Left ventricle myocardium superior (tissue), 1 donor: Measurements from ENCODE around the gene SMAD4. TPM values are rescaled to one million over a fixed set of nuclear protein-coding genes. Genes with fewer than 3 reads are reported as not detected.
A peak's percentile ranks its signal among the peaks of the same experiment; 100 is the strongest.

Source experiments
- ATAC-seq: fragments of 200-7000 bp; cut with Tn5 transposase; one replicate; pipeline ENCODE4 v1.9.1; 2020; ENCODE audit warnings: mild to moderate bottlenecking, moderate library complexity
- DNase-seq: peaks from one replicate; pipeline ENCODE4 v3.0.0-alpha.2; 2020
- intact Hi-C: fragments of 100-400 bp; cut with micrococcal nuclease; formaldehyde crosslinking; loops from one replicate; pipeline ENCODE4 v1.11.0; 2022
- total RNA-seq: library from RNA; stranded (reverse); fragmentation: NEBNext Ultra II Directional; extraction: Animal tissue kit (Norgen Biotek cat#: 25700); gene quantifications from one replicate; pipeline ENCODE4 v1.2.1, GENCODE V29; 2021
- donor health status: DM: no; HTN: yes; CAD: no; lungs with severe emphysema.

The SMAD4 gene
- total RNA-seq, 1 donor from 2014 or later, result 94.0 TPM

DNA sequence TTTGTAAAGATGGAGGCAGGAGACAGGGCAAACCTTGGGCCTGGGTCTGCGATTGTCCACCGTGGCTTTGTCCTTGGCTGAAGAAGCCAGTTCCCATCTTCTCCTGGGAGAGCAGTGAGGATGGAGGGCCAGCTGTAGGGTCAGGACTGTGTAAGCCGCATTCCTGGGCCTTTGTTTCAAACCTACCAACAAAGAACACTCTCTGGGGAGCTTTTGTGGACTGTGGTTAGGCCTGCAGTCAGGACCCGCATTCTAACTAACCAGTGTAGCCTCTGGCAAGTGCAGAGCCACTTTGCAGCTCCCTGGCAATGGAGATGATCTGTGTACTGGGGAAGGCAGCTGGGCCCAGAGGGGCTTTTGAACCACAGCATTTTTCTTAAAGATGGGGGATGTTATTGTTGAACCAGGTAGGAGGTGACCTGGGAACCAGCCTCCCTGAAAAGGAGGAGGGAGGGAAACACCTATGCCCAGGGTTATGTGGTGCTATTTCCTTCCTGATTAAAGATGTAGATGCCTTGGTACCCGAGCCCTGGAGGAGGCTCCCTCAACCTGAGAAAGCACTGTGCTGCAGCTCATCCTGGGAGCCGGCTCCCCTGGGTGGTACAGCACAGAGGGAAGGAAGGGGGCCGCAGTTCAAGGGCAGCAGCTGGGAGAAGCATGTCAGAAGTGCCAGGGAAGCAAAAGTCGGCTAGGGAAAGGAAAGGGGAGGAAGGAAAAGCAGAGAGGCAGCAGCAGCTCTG is 12.7 kb upstream of the SMAD4 start:
- DNase-seq (no peak), ATAC-seq (no peak)
- intact Hi-C loops, result no loop called here

DNA sequence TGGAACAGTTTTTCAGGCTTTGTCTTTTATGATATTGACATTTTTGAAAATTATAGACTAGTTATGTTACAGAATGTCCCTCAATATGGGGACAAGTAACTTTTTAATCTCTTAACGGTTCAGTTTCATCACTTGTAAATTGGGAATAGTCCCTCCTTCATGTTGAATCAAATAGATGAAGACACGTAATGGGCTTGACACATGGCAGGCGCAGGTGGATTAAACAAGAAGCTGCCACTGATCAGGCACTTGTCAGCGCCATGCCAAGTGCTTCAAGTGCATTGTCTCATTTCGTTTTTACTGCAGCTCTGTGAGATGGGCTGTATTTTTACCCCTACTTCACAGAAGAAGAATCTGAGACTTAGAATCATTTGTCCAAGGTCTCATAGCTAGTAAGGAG is 9.5 kb upstream of the SMAD4 start:
- intact Hi-C loops, result loop anchor here (10.0 kb wide), 1 partner anchor 46 kb away; no protein-coding TSS in a partner anchor
- peak; percentile 45 for ATAC-seq

DNA sequence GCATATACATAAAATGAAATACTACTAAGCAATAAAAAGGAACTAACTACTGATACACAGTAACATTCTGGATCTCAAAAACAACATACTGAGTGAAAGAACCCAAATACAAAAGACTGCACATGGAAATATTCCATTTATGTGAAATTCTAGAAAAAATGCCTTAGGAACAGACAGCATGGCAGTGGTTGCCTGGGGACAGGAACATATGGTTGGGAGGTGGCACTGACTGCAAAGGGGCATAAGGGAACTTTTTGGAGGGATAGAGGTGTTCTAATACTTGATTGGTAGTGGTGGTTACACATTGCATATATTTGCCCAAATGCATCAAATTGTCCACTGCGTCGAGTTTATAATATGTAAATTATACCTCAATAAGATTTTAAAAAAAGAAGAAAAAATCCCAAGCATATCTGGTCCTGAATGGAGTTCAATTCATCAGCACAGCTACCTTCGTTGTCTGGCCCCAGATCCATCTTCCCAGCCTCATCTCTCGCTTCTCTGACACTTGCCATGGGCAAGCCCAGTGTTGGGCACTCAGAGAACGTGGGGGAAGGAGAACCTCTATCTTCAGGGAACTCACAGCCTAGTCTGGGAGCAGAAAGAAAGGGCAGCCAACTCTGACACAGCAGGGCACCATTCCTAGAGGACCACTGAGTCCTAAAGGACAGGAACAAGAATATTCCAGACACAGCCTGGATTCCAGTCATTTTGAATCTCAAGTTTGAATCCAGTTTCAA is 8.6 kb upstream of the SMAD4 start:
- no peak for ATAC-seq
- DNase-seq, result no peak
- intact Hi-C loops, result loop anchor here (10.0 kb wide), 1 partner anchor 47 kb away; no protein-coding TSS in a partner anchor

More for the DNA sequence above, 9.5 kb upstream of the SMAD4 start:
- no peak for DNase-seq

DNA sequence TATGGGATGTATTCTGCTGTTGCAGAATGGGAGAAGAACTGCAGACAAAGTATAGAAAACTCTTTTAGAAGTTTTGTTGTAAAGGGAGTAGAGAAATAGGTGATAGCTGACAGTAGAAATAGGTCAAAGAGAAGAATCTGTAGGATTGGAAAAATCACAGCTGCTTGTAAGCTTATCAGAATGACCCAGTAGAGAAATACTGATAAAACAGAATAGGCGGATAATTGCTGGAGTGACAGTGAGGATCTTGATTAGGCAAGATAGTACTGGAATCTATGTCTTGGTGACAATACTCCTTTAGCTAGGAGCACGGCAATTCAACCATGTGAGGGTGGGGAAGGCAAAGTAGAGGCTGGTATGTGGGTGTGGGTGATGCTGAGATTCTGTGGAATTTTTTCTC is 4.5 kb upstream of the SMAD4 start:
- DNase-seq (no peak), ATAC-seq (no peak)
- intact Hi-C loops, result loop anchor here (10.0 kb wide), 1 partner anchor 51 kb away; no protein-coding TSS in a partner anchor

DNA sequence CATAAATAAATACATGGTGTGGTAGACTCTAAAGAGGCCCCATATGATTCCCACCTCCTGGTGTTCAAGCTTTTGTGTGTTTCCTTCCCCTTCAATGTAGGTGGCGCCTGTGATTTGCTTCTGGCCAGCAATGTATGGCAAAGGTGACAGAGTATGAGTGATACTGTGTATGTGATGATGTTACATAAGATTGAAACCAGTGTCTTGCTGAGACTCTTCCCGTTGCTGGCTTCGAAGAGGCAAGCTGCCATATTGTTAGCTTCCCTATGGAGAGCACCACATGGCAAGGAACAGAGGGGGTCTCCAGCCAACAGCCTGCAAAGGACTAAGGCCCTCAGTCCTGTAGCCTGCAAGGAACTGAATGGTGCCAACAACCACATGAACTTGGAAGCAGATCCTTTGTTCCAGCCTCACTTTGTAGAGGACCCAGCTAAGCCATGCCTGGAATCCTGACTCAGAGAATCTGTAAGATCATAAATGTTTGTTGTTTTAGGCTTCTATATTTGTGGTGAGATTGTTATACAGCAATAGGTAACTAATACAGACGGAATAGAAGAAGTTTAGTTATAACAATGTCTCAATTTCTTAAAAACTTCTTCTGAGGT is 1.7 kb upstream of the SMAD4 start:
- ATAC-seq (no peak), DNase-seq (no peak)
- intact Hi-C loops, result loop anchor here (10.0 kb wide), 1 partner anchor 54 kb away; no protein-coding TSS in a partner anchor

DNA sequence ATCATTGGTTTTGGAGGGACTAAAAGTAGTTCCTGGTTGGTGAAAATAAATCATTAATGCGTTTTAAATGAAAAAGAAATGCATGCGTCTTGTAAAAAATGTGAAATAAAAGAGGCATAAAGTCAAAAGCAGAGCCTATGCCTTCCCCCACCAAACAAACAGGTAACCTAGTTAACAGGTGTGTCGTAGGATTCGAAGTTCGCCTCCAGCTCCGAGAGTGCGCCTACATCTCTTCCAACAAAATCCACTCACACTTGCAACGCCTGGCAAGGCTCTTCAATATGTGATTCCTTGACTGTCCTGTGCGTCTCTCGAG is 677 bp upstream of the SMAD4 start:
- DNase-seq (no peak), ATAC-seq (peak; percentile 46)
- intact Hi-C loops, result loop anchor here (10.0 kb wide), 1 partner anchor 55 kb away; no protein-coding TSS in a partner anchor

DNA sequence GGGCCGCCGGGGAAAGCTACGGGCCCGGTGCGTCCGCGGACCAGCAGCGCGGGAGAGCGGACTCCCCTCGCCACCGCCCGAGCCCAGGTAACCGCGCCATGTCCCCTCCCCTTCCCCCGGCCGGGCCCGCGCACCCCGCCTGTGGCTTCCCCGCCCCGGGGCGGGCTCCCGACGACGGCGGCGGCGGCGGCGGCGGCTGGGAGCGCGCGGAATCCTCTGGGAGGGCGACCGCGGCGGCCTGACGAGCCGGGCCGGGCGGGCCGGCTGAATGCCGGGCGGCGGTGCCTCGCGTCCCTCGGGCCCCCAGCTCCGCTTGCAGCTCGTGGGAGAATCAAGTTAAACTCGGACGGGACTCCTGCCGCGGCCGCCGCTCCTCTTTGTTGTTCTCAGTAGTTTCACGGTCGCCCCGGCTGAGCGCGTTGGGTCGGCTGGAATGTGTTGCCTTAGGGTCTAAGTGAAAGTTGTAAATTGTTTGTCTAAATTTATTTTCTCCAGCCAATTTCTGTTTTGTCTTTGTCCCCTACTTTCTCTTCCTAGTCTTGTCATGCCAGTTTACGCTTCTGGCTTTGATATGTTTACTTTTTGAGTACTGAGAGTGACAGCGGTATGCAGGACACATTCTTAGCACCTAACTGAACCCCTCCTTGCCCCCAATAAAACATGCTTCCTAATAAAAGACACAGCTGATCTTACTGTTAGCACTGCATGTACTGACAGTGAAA is 685 bp downstream of the SMAD4 start:
- peak; percentile 81 for ATAC-seq
- intact Hi-C loops, result no loop called here
- peak; percentile 86 for DNase-seq

DNA sequence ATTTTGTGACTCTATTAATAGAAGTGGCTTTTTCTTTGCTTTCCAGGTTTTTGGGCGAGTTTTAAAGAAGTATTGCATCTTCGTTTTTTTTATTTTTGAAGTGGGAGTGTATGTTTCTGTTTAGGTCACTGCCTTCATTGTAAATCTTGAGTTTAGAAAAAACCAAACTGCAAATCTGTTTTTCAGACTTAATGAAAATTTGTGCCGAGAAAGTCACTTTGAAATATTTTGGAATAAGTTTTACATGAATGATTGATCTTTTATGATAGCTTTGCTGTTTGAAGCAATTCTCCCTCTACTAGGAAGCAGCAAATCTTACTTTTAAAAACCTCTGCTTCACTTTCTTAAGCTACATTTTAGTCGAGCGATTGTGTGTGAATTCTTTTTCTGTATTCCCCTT is 2.2 kb downstream of the SMAD4 start:
- intact Hi-C loops, result no loop called here
- DNase-seq, result no peak
- ATAC-seq, result no peak

DNA sequence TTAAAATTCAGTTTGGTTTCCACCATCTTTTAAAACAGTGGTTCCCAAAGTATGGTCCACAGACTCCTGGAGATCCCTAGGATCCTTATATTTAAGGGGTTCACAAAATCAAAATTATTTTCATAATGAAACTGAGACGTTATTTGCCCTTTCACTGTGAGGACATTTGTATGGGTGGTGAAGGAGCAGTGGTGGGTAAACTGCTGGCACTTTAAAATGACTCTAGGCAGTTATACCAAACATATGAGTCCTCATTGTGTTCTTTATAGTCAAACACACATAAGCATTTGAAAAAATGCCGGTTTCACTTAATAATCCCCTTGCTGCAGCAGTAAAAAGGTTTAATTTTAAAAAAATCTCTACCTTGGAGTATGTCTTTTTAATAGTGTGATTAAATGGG is 7.2 kb downstream of the SMAD4 start:
- no peak for ATAC-seq
- no peak for DNase-seq
- intact Hi-C loops, result no loop called here

DNA sequence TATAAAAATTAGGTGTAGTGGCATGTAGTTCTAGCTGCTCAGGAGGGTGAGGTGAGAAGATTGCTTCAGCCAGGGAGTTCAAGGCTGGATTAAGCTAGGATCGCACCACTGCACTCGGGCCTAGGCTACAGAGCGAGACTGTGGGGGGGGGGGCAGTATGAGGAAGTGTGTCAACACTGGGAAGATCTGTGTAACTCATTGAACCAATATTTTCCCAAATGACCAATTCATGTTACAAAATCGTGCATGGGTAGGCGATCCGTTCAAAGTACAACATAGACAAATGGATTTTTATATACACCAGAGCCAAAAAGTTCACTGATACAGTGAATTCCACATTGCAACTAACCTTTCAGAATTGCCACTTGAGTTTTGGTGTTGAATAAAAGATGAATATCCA is 8.1 kb downstream of the SMAD4 start:
- intact Hi-C loops, result no loop called here
- no peak for DNase-seq
- ATAC-seq, result peak; percentile 44

DNA sequence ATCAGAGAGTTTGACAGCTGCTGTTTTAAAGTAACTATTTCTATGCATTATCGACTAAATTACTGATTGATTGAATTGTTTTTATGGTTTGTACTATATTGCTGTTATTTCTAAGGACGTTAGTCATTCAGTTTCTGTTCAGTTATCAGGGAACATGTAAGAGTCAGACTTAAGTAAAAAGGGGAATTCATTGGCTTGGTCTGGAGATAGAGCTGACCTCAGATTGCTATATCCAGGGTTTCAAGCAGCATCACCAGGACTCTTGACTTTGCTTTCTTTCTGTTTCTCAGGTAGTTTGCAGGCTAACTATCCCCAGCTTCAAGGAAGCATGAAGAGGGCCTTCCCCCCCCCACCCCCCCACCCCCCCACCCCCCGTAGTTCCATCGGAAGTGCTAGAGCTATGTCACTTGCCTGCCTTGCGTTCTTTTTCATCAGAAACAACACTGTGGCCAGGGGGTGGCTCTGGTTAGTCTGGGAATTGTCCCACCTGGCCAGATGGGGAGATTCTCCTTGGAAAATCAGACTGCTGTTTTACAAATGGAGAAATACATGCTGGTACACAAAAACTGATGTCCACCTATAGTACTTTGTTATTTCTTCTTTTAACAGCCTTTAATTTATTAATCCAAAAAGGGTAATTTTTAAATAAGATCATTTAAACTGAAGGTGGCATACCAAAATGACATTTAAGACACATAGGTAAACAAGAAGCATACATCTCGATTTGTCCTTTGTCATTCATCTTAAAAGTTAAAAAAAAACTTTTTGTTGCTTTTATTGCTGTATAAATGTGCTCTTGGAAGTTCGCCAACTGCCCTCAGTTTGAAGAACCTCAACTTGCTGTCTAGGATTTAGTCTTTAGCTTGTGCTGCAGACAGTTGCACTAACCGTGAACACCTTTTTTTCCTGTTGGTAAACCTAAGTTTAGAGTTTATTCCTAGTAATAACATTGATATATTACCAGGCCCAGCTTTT is 9.4 kb downstream of the SMAD4 start:
- ATAC-seq (peak; percentile 19), DNase-seq (no peak)
- intact Hi-C loops, result no loop called here

DNA sequence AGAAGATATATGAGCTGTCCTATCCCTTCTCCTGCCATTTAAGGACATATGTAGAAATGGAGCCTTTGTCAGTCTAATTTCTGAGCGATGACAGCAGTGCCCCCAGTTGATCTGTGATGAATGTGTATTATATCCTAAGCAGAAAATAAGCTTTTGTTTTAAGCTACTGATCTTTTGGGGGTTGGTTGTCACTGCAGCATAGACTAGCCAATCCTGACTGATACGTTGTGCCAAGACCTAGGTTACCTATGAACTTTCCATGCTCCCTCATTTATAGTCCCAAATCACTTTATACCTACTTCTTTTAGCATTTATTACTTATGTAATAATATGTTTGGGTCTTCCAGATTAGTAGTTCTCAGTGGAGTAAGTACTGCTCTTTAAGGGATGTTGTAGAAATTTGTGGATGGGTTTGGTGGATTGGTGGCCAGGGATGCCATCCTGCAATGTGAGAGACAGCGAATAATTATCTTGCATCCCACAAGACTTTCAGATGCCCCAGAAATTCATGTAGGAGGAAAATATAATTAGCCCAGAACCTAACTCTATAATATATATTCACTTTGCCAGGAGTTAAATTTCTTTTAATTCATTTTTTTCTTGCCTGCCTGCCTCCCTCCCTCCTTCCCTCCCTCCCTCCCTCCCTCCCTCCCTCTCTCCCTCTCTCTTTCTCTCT is 11.8 kb downstream of the SMAD4 start:
- intact Hi-C loops, result no loop called here
- no peak for ATAC-seq

DNA sequence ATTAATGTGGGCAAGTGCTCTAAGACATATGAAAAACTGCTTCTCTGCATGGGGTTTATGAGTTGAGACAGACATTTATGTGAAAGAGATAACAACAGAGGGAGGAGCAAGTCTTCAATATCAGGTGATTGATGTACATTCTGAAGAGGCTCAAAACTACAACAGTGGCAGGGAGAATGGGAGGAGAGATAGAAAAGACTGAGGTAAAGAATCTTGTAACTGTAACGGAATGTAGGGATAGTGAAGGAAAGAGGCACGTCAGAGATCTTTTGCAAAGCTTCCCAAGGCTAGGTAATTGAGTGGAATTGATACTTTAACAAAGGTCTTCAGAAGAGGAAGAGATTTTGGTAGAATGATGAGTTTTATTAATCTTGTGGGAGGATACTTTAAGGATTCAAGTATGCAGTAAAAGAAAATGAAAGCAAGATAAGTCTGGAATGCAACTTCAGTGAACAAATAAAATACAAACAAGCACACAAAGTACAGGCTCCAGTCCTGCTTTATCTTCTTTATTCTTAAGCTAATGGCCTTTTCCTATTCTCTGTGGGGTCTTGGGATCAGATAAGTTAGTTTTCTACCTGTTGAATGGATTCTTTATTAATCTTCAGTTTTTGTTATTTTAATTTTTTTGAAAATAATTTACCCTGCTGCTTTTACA is 15.0 kb downstream of the SMAD4 start:
- ATAC-seq (peak; percentile 47), DNase-seq (no peak)
- intact Hi-C loops, result no loop called here

More for the DNA sequence above, 11.8 kb downstream of the SMAD4 start:
- no peak for DNase-seq

DNA sequence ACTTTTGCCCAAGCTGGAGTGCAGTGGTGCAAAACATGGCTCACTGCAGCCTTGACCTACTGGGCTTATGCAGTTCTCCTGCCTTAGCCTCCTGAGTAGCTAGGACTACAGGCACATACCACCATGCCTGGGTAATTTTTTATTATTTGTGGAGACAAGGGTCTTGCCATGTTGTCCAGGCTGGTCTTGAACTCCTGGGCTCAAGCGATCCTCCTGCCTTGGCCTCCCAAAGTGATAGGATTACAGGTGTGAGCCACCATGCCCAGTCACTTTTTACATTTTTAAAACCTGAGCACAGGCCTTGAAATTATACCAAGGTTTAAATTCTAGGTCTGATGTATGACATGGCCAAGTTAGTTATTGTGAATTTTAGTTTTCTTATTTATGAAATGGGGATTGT is 18.2 kb downstream of the SMAD4 start:
- ATAC-seq (no peak), DNase-seq (no peak)
- intact Hi-C loops, result no loop called here

DNA sequence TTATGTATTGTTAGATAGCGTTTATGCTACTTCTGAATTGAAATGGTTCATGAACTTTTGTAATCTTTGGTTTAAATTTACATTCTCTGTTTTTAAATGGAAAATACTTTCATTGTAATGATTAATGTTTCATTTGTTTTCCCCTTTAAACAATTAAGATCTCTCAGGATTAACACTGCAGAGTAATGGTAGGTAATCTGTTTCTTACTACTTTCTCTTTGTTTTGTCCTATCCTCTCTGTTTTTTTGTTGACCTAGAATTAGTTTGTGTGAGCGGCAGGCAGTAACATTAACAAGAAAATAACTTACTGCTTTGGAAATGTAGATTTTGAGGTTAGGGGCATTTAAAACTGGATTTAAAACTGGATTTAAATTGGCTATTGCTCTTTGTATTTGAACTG is 19.1 kb downstream of the SMAD4 start:
- DNase-seq (no peak), ATAC-seq (no peak)
- intact Hi-C loops, result no loop called here

DNA sequence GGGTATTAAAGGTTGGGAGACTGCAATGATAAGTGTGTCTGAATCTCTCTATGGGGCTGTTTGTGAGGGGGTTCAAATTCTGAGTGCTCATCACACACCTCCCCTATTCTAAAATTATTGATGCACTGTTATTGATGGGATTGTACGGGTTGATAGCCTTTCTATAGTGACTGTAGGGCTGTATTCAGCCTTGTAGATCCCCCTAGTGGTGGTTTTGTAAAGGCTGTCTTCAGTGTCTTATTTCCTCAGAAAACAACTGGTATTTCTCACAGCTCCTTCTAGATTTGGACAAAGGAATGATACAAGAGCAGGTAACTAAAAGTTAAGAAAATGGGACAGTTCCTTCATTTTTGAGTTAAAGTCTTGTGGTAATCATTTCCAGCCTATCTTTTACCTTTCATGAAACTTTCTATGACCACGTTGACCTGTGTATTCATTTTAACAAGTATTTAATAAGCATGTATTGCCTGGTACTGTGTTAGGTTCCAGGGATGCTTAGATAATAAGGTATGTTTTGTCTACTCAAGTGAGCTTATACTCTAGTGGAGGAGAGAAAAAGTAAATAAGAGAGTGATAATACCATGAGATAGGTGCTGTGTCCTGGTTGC is 21.2 kb downstream of the SMAD4 start:
- intact Hi-C loops, result no loop called here
- peak; percentile 82 for ATAC-seq
- DNase-seq, result no peak

DNA sequence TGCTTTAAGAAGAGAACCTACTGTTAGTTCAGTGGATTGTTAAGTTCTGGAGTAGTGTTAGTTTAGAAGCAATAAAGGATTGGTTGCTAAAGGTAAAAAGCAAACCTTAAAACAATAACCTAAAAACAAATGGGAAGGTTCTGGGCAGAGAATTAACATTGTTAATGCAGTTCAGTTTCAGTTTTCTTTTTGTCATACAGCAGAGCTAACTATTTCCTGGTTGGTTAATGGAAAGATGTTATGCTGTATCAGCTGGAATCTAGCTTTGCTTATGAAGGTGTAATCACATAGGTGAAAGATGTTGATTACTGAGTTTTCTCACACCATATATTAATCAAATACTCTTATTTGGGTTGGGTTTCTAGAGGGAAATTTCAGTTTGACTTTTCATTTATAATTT is 23.8 kb downstream of the SMAD4 start:
- ATAC-seq (no peak), DNase-seq (no peak)
- intact Hi-C loops, result no loop called here
